Erythroblast (primary cell): Measurements from ENCODE around the gene TPSAB1.

Experiments used
- GATA1 ChIP-seq: IDR thresholded peaks from 2 replicates; pipeline ENCODE4 v1.6.1; 2011; ENCODE audit warnings: low read depth, mild to moderate bottlenecking, control low read depth, low read length, moderate library complexity
- POLR2A ChIP-seq: IDR thresholded peaks from 2 replicates; pipeline ENCODE4 v1.6.1; 2011; ENCODE audit warnings: mild to moderate bottlenecking, low read length

- TF ChIP-seq POLR2A = no peak
- no peak for TF ChIP-seq GATA1
These were observed 15.9 kb upstream of the TPSAB1 start for GRCh38 chr16:1224558-1224957.
